ENCODE data around the gene TMEM120B.

DNA sequence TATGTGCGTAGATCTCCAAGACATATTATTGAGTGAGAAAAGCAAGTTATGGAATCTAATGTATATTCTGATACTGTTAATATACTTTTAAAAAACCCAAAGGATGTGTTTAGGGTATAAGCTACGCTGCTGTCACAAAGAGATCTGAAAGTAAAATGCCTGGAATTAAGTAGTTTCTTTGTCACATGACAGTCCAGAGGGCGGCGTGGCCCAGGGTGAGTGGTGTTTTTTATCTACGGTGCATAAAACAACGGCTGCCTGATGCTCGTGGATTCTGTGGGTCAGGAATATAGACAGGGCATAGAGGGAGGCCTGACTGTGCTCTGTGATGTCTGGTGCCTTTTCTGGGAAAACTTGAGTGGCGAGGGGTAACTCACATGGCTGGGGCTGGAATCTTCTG is 21.3 kb downstream of the TMEM120B start:
- TF ChIP-seq CTCF (IDR thresholded peaks at IDR 0.05; ENCODE audit: low read depth, low read length) (no peak), EZH2phosphoT487 (IDR thresholded peaks at IDR 0.05; ENCODE audit: low read depth) (no peak)

All from OCI-LY3 (cell line).